HS-5 (cell line): ENCODE measurements around the gene CREB5.

Source experiments
- DNase-seq: peaks from one replicate; pipeline ENCODE4 v3.0.0-alpha.2; 2012; ENCODE audit warnings: low read depth

Gene CREB5

DNA sequence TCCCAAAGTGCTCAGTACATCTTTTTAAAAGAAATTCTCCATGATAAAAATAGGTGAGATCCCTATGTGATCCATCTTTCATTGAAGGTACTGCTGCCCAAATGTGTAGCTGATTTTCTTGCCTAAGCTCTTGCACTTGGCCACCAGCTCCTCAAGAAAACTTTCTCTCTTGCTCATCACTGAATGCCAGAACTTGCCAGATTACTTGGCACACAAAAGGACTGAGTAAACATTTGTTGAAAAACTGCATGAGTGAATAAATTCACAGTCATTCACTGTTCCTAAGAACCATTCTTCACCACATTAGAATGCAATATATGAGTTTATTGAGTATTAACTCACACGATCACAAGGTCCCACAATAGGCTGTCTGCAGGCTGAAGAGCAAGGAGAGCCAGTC lies 445.9 kb downstream of the CREB5 start:
- DNase-seq: peak; percentile 70

DNA sequence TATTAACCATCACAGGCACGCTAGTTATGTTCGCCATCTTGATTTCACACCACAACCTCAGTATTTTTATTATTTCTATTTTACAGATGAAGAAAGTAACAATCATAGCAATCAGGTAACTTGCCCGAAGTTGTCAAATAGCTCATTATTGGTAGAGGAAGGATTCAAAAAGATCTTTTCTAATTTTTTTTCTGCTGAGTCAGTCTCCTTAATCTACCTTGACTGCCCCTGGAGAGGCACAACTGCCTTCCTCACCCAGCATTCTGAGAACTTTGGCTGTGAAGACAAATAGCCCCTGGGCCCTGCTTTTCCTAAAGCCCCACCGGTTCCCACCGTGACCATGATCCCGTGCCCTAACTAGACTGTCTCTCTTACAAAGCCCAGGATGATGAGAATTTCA lies 446.6 kb downstream of the CREB5 start:
- no peak for DNase-seq

DNA sequence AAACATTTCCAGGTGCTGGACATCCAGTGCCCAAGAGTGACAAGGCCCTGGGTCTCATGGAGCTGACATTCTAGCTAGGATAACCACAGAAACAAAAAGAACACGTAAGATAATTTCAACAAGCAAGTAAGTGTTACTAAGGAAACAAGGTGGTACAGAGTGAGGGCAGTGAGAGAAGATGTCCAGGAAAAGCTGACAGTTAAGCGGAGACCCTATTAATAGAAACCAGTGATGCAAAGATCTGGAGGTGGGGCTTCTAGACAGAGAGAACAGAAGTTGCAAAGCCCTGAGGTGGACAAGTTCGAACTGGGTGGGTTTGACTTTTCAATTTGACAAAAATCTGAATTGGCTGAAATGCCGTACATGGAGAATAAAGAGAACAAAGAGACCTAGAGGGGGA lies 449.5 kb downstream of the CREB5 start:
- no peak for DNase-seq

GRCh38 chr7:28862595-28863272 lies 450.4 kb downstream of the CREB5 start:
- DNase-seq: no peak

DNA sequence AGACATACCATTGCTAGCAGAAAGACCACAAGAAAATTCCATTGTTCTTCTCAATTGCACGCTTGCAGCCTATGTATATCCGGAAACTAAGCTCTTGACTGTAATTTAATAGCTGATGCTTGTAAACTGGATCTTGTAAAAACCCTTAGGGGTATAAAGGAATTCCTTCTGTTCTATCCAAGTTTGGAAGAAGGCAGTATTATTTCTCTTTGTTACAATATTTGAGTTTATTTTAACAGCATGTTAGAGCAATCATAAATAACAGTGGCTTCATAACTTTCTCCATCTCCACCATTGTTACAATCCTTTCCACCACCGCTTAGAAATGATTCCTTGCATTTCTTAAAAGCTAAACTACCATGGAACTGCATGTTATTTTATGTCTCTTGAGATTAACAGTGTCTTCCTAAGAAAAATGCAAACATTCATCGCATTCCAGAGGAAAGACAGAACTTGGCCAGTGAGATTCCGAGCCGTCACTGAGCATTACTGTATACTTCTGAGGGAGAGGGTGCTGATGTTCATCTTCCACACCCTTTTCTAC lies 453.4 kb downstream of the CREB5 start:
- no peak for DNase-seq

- DNase-seq: no peak
Observed at GRCh38 chr7:28868712-28869111, 456.4 kb downstream of the CREB5 start.

- DNase-seq: no peak
Observed at GRCh38 chr7:28871077-28871476, 458.8 kb downstream of the CREB5 start.

DNA sequence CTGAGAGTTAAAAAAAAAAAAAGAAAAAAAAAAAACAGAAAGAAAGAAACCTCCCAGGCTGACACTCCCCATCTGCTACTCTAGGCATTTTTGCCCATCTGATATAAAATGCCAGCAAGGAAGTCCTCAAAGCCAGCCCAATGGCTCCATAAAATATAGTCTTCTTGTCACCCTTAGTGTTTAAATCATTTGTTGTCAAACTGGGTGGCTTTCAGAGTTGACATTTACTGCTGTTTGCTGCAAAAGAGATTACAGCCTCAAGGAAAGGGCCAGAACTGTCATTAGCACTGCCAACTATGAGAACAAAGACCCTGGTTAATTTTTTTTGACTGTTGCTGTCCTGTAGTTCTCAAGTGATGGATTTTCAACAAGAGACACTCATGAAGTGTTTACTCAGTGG lies 459.3 kb downstream of the CREB5 start:
- no peak for DNase-seq

DNA sequence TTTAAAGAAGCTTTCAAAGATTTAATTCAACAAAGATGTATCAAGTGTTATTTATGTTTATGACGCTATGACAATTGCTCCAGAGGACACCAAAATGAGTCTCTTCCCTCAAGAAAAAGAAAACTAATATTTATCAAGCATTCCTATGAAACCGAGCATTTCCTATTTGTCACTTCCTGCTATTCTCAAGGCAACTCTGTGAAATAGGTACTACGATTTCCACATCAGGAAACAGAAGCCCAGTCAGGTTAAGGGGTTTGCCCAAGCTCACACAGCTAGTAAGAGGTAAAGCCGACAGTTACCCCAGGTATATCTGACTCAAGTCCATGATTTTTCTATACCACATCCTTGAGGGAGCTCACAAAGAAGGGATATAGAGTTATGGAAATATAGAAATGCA lies 459.9 kb downstream of the CREB5 start:
- DNase-seq: peak; percentile 25

DNA sequence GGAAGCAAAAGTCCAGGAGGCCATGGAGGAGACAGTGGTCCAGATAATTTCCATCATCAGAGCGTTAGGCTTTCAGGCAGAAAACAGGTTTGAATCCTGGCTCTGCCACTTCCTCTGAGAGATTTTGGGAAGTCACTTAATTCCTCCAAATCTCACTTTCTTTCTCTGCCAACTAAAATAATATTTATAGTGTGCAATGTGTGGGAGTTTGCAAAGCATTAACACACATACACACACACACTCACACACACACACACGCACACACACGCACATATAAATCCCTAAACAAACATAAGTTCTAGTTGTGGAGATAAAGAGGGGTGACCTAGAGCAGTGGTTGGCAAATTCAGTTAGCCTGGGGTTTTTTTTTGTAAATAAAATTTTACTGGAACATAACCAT lies 461.0 kb downstream of the CREB5 start:
- DNase-seq: no peak

GRCh38 chr7:28874001-28874400 lies 461.7 kb downstream of the CREB5 start:
- no peak for DNase-seq
